RPMI7951 (cell line): ENCODE results near the gene UGDH. TPM values are rescaled to one million over a fixed set of nuclear protein-coding genes. Genes with fewer than 3 reads are reported as not detected.
"Not testable (repeated sequence)": the region's sequence is repeated elsewhere in the genome, so short reads cannot be mapped to it uniquely, and the experiment has no call there.

Source experiments
- DNase-seq: peaks from one replicate; pipeline ENCODE4 v3.0.0-alpha.2; 2012; ENCODE audit warnings: low read depth
- total RNA-seq: library from RNA; depleted of rRNA; stranded (reverse); fragments of >200 nt; shearing (Covaris generic); gene quantifications from 2 replicates; pipeline ENCODE4 v1.2.3, GENCODE V29; 2014

The UGDH gene
- total RNA-seq, 1 experiment from 2014 or later, result 52.3 TPM

DNA sequence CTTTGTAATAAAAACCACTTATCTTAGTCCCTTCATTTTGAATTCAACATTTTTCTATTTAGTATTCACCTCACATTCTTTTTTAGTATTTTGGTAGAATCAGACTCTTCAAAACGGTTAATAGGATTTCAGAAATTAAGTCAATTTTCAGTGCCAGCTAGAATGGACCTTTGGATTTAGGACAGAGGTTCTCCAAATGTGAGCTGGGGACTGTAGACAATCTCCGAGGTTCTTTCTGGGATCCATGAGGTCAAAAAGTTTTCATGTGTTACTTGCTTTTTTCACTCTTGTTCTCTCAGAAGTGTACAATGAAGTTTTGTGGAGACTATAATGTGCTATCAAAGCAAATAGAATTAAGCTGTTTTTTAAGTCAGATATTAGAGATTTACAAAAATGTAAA is 2.3 kb upstream of the UGDH start:
- no peak for DNase-seq

DNA sequence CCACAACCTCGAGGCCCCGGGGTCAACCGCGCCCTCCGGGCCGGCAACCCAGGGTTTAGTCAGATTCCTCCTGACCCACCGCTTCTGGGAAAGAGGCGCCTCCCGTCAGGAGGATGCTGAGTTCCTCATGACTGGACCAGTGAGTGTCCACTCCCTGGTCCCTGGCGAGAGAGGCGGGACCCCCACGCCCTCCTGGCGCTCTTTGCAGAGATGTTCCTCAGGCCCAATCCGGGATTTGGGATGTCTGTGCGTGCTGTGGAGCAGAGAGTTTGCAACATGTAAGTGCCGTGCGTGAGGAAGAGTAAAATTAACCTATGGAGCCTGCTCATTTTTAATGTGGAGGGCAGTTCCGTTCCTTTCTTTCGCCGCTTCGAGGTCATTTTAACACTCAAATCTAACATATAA is 824 bp upstream of the UGDH start:
- peak; percentile 88 for DNase-seq

DNA sequence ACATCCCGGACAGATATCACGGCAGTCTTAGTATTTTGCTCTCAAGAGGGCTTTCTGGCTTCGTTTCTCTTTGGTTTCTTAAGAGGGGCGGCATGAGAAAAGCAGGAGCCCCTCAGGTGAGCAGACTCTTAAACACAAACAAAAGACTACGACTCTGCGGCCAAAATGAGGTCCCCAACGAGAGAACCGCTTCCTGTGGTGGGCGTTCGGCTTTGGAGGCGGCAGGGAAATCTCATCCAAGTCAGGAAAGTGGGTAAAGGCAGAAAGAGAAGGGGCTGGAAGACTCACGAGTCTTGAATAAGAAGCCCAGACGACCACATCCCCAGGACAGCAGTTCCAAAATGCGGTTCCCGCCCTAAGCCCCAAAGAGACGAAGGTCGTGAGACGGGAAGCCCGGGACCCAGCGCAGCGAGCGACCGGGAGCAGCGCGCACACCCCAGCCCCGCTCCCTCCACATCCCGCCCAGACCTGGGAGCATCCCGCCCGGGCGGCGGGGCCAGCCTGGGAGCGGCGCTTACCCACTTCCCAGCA is 409 bp downstream of the UGDH start:
- no peak for DNase-seq

DNA sequence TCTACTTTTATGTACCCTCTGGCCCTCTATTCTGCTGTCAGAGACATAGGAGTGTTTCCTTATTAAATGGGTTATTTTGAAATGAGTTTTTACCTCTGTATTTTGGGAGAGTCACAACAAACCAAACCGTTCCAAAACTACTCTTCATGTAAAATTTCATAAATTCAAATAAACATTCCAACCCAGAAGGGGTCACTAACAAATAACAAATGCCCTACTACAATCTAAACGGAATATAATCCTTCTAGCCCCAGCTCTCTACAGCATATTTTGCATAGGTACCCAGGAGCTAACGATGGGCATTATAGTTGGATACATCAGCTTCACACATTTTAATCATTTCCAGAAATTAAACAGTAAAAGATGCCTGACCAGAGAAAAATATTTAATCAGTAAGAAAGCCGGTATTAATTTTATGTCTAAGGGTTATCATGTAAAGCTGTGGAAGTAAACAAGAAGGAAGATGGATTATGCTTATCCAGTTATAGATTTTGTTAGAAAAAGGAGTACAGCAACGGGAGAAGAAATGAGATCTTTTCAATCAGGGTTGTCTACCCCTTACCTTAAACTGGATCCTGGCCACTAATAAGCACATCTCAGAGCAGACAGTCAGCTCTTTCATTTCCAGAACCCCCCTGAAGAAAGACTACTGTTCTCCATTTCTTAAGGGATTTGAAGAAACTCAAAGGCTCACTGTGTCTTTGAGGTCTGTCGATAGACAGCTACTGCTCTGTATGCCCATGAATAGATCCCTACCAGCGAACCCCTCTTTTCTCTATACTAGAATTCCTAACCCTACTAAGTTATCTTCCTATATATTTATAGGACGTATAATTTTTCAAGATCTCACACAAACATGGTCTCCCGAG is 1.2 kb downstream of the UGDH start:
- DNase-seq, result no peak

DNA sequence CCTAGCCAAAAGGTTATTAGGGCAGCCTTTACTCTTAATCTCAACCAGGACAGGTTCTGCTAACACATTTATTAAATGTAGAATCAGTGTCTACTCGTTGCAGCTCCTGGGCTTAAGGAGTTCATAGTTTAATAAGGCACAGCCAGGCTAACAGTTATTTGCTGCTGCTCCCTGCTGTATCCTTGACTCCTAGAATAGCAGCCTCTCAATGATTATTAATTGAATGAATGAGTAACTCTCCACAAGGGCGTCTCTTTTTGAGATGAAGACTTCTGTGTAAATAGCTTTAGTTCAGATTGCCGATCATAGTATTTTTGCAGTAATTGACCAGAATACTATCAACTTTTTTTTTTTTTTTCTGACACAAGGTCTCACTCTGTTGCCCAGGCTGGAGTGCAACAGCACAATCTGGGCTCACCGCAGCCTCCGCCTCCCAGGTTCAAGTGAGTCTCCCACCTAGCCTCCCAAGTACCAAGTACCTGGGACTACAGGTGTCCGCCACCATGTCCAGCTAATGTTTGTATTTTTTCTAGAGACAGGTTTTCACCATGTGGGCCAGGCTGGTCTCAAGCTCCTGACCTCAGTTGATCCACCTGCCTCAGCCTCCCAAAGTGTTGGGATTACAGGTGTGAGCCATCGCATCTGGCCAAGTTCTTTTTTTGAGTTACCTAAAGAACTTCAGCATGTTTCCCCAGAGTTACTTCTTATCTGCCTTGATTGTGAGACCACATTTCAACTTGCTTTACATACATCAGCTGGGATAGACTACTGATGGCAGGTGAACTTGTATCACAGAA is 2.9 kb downstream of the UGDH start:
- DNase-seq, result no peak

DNA sequence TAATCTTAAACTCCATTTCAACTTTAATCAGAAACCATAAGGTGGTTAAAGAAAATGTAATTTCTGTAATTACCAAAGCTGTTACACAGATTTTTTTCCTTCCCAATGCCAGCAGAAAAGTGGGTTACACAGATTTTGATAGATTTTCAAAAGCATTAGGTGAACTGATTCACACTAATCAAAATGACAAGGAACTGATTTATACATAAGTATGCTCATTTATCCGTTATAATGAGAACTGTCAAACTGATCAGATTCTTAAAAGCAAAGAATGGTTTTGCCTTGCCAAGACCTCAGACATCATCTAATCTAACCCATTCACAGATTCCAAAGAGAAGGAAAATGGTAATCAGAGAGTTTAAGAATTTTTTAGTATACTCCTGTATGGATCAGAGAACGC is 5.2 kb downstream of the UGDH start:
- DNase-seq, result no peak

DNA sequence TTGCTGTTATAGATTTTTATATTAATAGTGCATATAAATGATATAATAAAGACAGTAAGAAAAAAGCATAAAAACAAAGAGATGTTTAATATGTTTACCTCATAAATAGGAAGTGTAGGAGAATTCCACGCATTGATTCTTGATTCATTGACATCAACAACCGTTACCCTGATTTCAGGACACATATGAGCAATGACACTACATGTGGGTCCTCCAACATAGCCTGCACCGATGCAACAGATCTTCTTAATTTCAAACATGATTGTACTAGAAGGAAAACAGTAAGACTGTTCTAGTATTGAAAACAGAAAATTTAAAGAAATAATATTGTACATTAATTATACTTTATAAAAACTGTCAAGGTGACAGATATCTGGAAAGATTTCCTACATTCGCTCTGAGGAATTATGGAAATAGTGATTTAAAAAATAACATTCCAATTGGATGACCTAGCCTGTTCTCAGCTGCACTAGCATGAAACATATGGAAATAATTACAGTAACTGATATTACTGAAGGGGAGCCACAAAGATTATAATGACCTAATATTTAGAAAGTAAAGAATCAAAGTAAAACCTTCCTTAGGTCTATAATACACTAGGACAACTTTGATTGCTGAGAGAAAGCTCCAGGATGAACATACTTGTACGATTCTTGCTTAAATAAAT is 5.9 kb downstream of the UGDH start:
- DNase-seq, result peak; percentile 47

DNA sequence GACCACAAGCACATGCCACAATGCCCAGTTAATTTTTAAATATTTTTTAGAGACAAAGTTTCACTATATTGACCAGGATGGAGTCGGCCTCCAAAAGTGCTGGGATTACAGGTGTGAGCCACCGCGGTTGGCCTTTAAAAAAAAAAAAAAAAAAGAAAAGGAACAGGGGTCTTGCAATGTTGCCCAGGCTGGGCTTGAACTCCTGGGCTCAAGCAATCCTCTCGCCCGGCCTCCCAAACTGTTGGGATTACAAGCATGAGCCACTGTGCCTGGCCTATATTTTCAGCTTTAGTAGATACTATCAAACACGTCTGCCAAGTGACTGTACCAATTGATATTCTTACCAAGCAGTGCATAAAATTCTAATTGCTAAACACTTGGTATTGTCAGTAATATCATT is 8.8 kb downstream of the UGDH start:
- no peak for DNase-seq

DNA sequence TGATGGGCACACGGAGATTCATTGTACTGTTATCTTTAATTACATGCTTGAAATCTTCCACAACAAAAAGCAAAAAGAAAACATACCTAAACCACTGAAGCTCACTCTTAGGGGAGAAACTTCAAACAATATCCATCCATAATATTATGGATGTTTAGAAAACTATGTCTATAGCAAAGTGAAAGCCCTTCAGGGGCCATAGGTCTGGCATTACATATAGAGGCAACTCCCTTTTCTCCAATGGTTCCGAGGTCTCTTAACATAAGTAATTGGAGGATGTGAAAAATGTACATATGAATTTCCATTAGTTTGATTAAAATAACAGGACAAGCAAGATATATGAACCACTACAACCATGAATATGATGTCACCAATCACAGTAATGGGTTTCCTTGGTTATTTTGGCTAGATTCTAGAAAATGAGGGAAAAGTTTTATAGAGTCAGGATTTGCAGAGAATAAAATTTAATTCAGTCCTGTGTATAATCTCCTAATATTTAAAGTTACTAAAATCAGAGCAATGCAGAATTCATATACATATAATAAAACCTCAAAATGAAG is 10.8 kb downstream of the UGDH start:
- DNase-seq, result no peak

DNA sequence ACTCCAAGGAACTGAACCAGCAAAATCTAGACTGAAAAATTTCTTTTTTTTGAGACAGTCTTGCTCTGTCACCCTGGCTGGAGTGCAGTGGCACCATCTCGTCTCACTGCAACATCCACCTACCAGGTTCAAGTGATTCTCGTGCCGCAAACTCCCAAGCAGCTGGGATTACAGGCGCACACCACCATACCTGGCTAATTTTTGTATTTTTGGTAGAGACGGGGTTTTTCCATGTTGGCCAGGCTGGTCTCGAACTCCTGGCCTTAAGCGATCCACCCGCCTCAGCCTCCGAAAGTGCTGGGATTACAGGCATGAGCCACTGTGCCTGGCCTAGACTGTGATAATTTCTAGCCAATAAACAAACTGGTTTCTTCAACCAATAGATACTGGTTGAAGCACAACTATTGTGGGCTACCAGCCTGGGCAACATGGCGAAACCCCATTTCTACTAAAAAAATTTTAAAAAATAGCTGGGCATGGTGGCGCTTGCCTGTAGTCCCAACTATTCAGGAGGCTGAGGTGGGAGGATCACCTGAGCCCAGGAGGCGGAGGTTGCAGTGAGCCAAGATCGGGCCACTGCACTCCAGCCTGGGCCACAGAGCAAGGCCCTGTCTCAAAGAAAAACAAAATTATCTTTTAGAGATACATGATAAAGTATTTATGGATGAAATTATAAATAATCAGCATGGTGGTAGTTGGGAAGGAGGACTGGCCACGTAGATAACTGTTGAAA is 11.4 kb downstream of the UGDH start:
- DNase-seq, result not testable (repeated sequence)

DNA sequence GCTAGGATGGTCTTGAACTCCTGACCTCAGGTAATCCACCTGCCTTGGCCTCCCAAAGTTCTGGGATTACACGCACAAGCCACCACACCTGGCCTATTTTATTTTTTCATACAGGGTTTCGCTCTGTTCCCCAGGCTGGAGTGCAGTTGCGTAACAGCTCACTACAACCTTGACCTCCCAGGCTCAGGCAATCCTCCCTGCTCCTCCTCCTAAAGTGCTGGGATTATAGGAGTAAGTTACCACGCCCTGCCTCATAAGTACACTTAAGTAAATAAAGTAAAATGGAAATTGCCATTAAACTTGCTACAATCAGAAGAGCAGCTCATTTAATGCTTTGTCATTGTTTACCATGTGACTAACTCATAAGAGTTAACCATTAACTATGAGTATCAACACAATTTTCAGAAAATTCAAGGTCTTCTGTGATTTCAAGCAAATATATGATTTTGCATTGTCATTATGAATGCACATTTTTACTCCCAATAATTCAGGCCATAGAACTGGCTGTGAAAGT is 12.3 kb downstream of the UGDH start:
- no peak for DNase-seq

DNA sequence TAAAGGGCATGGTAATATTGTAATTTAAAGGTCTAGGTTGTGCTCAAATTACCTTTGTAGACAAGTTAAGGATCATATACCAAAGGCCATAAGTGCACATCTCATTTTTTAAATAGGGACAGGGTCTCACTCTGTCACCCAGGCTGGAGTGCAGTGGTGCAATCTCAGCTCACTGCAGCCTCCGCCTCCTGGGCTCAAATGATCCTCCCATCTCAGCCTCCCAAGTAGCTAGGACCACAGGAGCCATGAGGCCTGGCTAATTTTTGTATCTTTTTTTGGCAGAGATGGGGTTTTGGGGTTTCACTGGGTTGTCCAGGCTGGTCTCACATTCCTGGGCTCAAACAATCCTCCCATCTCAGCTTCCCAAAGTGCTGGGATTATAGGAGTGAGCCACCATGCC is 13.0 kb downstream of the UGDH start:
- DNase-seq, result not testable (repeated sequence)

DNA sequence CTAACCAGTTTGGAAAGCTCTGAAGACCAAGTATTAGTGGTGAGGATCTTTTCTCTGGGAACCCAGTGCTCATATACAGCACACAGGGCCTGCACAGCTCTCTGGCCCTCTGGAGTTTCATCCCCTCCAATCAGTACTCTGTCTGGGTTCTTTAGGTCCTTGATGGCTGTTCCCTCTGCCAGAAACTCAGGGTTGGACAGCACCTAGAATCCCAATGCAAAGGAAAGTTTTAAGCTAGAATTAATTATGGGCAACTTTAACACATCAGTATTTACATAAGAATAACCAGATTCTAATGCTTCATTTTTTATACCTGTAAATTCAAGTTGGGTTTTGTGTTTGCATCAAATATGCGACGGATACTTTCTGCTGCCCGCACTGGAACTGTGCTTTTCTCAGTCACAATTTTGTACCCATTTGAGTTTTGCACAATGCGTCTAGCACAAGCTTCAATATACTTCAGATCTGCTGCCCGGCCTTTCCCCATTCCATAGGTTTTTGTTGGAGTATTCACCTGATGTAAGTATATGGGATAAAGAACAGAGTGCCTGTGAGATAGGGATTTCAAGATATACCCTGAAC is 16.8 kb downstream of the UGDH start:
- no peak for DNase-seq

DNA sequence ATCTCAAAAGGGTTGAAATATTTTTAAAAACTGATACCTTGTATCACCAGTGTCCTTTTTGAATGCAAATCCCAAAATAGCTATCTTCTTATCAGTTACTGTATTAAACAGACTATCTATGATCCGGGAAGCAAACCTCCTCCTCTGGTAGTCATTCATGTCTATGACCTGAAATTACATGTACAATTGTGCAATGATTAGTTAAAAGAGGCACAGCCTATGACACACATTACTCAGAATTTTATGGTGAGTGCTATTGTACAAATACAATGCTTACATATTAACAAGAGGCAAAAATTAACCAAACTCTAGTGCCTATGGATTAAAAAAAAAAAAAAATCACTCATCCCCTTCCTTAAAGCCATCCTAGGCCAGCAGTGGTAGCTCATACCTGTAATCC is 21.7 kb downstream of the UGDH start:
- DNase-seq, result no peak

DNA sequence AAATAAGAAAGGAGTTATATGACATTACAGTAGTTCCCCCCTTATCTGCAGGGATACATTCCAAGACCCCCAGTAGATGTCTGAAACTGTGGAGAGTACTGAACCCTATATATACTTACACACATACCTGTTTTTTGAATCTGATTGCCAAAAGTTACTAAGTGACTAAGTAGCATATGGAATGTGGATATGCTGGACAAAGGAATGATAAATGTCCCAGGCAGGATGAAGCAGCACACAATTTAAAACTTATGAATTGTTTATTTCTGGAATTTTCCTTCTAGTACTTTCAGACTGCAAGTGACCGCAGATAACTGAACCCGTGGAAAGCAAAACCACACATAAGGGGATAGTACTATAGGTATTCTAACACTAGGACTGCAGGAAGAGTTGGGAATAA is 22.7 kb downstream of the UGDH start:
- no peak for DNase-seq

DNA sequence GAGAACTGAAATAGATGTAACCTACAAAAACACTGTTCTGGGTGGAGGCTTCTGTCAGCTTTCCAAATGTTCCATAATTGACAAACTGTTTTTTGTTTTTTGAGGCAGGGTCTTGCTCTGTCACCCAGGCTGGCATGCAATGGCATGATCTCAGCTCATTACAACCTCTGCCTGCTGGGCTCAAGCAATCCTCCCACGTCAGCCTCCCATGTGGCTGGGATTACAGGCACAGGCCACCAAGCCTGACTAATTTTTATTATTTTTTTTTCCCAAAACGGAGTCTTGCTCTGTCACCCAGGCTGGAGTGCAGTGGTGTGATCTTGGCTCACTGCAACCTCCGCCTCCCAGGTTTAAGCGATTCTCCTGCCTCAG is 24.6 kb downstream of the UGDH start:
- not testable (repeated sequence) for DNase-seq

DNA sequence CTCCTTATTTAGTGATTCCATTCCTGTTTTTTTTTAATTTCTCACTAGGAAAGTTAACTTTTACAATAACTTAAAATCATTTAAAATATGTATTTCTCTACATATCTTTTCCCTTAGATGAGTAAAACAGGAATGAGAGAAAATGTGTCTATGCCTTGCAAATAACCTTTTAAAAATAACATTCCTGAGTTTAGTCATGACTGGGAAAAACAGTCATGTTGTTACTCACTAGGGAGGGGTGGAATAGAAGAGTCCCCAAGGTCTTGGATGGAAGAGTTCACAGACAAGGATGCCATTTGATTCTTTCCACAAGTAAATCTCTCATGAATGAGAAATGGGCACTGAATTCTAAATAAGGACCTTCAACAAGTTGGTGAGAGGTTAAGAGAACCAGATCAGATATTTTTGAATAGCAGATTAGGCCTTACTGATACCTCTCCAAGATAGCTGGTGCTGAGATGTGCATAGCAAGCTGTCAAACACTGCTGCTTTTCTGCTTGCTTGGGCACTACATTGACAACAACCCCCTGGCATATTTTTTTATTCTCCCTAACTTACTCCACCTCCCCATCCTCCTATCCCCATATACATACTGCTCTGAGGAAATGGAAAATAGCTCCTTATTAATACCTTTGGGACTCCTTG is 25.1 kb downstream of the UGDH start:
- DNase-seq, result no peak

DNA sequence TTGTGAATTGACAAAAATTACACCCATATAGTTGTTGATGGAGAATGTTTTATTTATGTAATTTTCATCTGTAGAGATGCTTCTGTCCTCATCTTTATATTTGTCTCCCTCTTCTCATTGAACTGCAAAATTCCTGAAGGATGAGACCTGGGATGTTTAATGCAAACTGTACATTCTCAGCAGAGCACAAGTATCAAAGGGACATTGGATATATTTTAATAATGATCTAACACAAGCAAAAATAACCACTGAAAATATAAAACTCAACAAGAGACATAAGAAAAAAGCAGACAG is 28.6 kb downstream of the UGDH start:
- no peak for DNase-seq

DNA sequence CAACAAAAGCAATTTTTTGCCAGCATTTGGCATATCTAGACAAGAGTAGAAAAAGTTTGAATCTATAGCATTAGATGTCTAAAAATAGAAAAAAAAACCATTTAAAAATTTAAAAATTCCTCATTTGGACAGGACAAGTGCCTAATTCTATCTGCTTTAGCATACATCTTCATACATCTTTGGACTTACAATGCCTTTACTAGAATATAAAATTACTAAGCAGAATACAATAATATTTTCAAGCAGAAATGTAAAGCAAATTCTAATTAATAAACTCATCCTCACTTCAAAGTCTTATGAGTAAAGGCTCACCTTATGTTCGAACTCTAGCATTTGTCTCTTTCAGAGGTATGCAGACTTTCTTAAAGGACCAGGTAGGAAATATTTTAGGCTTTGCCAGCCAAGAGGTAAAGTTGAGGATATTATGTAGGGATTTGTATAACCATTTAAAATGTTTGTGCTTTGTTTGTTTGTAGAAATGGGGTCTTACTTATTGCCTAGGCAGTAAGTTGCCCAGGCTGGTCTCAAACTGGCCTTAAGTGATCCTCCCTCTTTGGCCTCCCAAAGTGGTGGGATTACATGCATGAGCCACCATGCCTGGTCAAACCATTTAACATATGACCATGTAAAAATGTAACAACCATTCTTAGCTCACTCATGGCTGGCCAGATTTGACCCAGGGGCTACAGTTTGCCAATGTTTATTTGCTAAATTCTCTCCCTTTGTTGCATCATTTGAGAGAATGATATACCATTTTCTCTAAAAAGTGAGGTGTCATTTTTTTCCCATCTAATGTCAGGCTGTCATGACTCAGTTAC is 29.1 kb downstream of the UGDH start:
- DNase-seq, result no peak
